ENCODE data around the gene IQCN.
A peak's percentile ranks its signal among the peaks of the same experiment; 100 is the strongest.

Gene IQCN

GRCh38 chr19:18225702-18226468 lies 48.4 kb downstream of the IQCN start, which contains the start of gene PDE4C:
Gene PDE4C (minus strand): TSS chr19:18226438. CDS start chr19:18226415, 23 bp downstream.
- no peaks in the 10 kb centered on the region for H3K9me3 ChIP-seq
- H3K9ac ChIP-seq = no peak within 1 kb of the TSS
- peak within 1 kb of the TSS; percentile 91 for H3K4me2 ChIP-seq
- H3K4me1 ChIP-seq = peaks cover 63% of the 10 kb centered on the region
- no peak for TF ChIP-seq Cebpa-rat (IDR thresholded peaks at IDR 0.05)
- H4K20me1 ChIP-seq = no peaks in the 10 kb centered on the region
- H3K36me3 ChIP-seq = no peaks in the 10 kb centered on the region
- H3K4me3 ChIP-seq = peak within 1 kb of the TSS; percentile 54
- no peak within 1 kb of the TSS for H3K27ac ChIP-seq
- peaks cover 35% of the 10 kb centered on the region for H3K27me3 ChIP-seq

GRCh38 chr19:18225355-18225701 lies 48.9 kb downstream of the IQCN start:
- Histone ChIP-seq H3K27ac (no peak overlapping the region), H4K20me1 (no peaks in the 10 kb centered on the region), H3K36me3 (no peaks in the 10 kb centered on the region; the same call in 1 of the 2 replicates), H3K4me3 (peak overlapping the region; percentile 54), H3K4me1 (peaks cover 57% of the 10 kb centered on the region), H3K4me2 (peak overlapping the region; percentile 91), H3K9ac (no peak overlapping the region), H3K27me3 (peaks cover 35% of the 10 kb centered on the region), H3K9me3 (no peaks in the 10 kb centered on the region)
- TF ChIP-seq Cebpa-rat (IDR thresholded peaks at IDR 0.05) = no peak

GRCh38 chr19:18224525-18225354 lies 49.5 kb downstream of the IQCN start:
- Histone ChIP-seq H3K9me3 (no peaks in the 10 kb centered on the region), H3K4me3 (peak overlapping the region; percentile 54), H4K20me1 (no peaks in the 10 kb centered on the region), H3K9ac (no peak overlapping the region), H3K4me2 (peak overlapping the region; percentile 91), H3K4me1 (peaks cover 52% of the 10 kb centered on the region), H3K27ac (no peak overlapping the region), H3K36me3 (no peaks in the 10 kb centered on the region; the same call in 1 of the 2 replicates), H3K27me3 (peaks cover 35% of the 10 kb centered on the region)
- no peak for TF ChIP-seq Cebpa-rat (IDR thresholded peaks at IDR 0.05)

GRCh38 chr19:18223860-18224524 lies 50.3 kb downstream of the IQCN start:
- H3K4me3 ChIP-seq = peak overlapping the region; percentile 54; the same call in 1 of the 2 replicates

GRCh38 chr19:18221815-18222725 lies 52.2 kb downstream of the IQCN start:
- peaks cover 35% of the 10 kb centered on the region for H3K27me3 ChIP-seq
- H3K4me3 ChIP-seq = no peak overlapping the region
- H4K20me1 ChIP-seq = no peaks in the 10 kb centered on the region
- H3K4me1 ChIP-seq = peaks cover 32% of the 10 kb centered on the region
- TF ChIP-seq Cebpa-rat (IDR thresholded peaks at IDR 0.05) = no peak
- no peak overlapping the region for H3K4me2 ChIP-seq
- H3K9ac ChIP-seq = no peak overlapping the region
- no peaks in the 10 kb centered on the region for H3K9me3 ChIP-seq
- H3K36me3 ChIP-seq = peaks cover 14% of the 10 kb centered on the region; the same call in 1 of the 2 replicates
- no peak overlapping the region for H3K27ac ChIP-seq

More at GRCh38 chr19:18223860-18224524, 50.3 kb downstream of the IQCN start:
- H3K36me3 ChIP-seq = peaks cover 3% of the 10 kb centered on the region; the same call in 1 of the 2 replicates
- no peak for TF ChIP-seq Cebpa-rat (IDR thresholded peaks at IDR 0.05)
- H3K4me1 ChIP-seq = peaks cover 50% of the 10 kb centered on the region
- no peaks in the 10 kb centered on the region for H4K20me1 ChIP-seq
- H3K9ac ChIP-seq = no peak overlapping the region
- H3K27me3 ChIP-seq = peaks cover 35% of the 10 kb centered on the region
- no peaks in the 10 kb centered on the region for H3K9me3 ChIP-seq
- no peak overlapping the region for H3K27ac ChIP-seq
- H3K4me2 ChIP-seq = peak overlapping the region; percentile 91

- no peak overlapping the region for H3K4me3 ChIP-seq
These were observed 53.5 kb downstream of the IQCN start for GRCh38 chr19:18220632-18221275.

GRCh38 chr19:18219911-18220631 lies 54.2 kb downstream of the IQCN start:
- H3K4me1 ChIP-seq = peaks cover 12% of the 10 kb centered on the region
- H3K36me3 ChIP-seq = peaks cover 14% of the 10 kb centered on the region; the same call in 1 of the 2 replicates
- no peaks in the 10 kb centered on the region for H3K9me3 ChIP-seq
- H4K20me1 ChIP-seq = no peaks in the 10 kb centered on the region
- no peak overlapping the region for H3K9ac ChIP-seq
- H3K4me2 ChIP-seq = no peak overlapping the region
- no peak overlapping the region for H3K4me3 ChIP-seq
- peaks cover 18% of the 10 kb centered on the region for H3K27me3 ChIP-seq
- no peak for TF ChIP-seq Cebpa-rat (IDR thresholded peaks at IDR 0.05)
- no peak overlapping the region for H3K27ac ChIP-seq

More at GRCh38 chr19:18220632-18221275, 53.5 kb downstream of the IQCN start:
- Histone ChIP-seq H3K27me3 (peaks cover 25% of the 10 kb centered on the region), H3K4me1 (peaks cover 19% of the 10 kb centered on the region), H3K36me3 (peaks cover 14% of the 10 kb centered on the region; the same call in 1 of the 2 replicates), H3K9ac (no peak overlapping the region), H3K9me3 (no peaks in the 10 kb centered on the region), H4K20me1 (no peaks in the 10 kb centered on the region), H3K27ac (no peak overlapping the region), H3K4me2 (no peak overlapping the region)
- no peak for TF ChIP-seq Cebpa-rat (IDR thresholded peaks at IDR 0.05)

- Histone ChIP-seq H3K27ac (no peak overlapping the region), H3K4me1 (peaks cover 6% of the 10 kb centered on the region; the same call in 1 of the 2 replicates), H3K9ac (no peak overlapping the region), H4K20me1 (no peaks in the 10 kb centered on the region), H3K36me3 (peaks cover 14% of the 10 kb centered on the region; the same call in 1 of the 2 replicates), H3K4me2 (no peak overlapping the region), H3K27me3 (peaks cover 3% of the 10 kb centered on the region), H3K4me3 (no peak overlapping the region), H3K9me3 (no peaks in the 10 kb centered on the region)
- no peak for TF ChIP-seq Cebpa-rat (IDR thresholded peaks at IDR 0.05)
These were observed 55.7 kb downstream of the IQCN start for GRCh38 chr19:18218600-18218999.

Data from BLaER1 (cell line).